Ovary (tissue), 3 donors: ENCODE results near the gene GNPDA1.

ENCODE experiments used
- CTCF ChIP-seq, 3 donors: fragments of 450-650 bp in 2 of 3; fragments of 200-600 bp in 1 of 3; IDR thresholded peaks; one replicate each; pipeline versions ENCODE4 v1.5.1 to v1.8.0; 2016 to 2022; ENCODE audit warnings: antibody characterized with exemption in 3 of 3, mild to moderate bottlenecking in 1 of 3
- POLR2A ChIP-seq: fragments of 450-650 bp; IDR thresholded peaks from one replicate; pipeline ENCODE4 v1.6.1; 2017; ENCODE audit warnings: antibody characterized with exemption, mild to moderate bottlenecking, moderate library complexity
- donor health status: DM: no; HTN: no; CAD: no.

GRCh38 chr5:142040285-142040684, 27.5 kb upstream of the GNPDA1 start:
- TF ChIP-seq POLR2A (no peak), CTCF (IDR thresholded peaks at IDR 0.05) (no peak)
